HG02623 (cell line): Measurements from ENCODE around the gene MATN3.

Source experiments
- ATAC-seq: cut with Tn5 transposase; IDR thresholded peaks from one replicate; pipeline ENCODE4 v1.9.1; 2021; ENCODE audit warnings: moderate library complexity; ENCODE audit not compliant: unreplicated experiment

The MATN3 gene

GRCh38 chr2:19942199-19942598, 70.3 kb downstream of the MATN3 start:
- no peak for ATAC-seq
